Activated B cell treated with CpG ODN at 0.5 μM for 24 hours (primary cell): ENCODE data around the gene C2CD3. TPM values are rescaled to one million over a fixed set of nuclear protein-coding genes. Genes with fewer than 3 reads are reported as not detected.

Experiments
- ATAC-seq: fragments of 200-7000 bp; cut with Tn5 transposase; one replicate; pipeline ENCODE4 v1.10.0; 2021; ENCODE audit warnings: low read depth, mild to moderate bottlenecking, moderate library complexity
- CTCF ChIA-PET: fragments of 350-600 bp; sonication (Branson Sonifier 250); formaldehyde crosslinking; loops from one replicate; lab custom pipeline; 2021; ENCODE audit warnings: antibody characterized with exemption; lab: Charles Lee
- POLR2A ChIA-PET: fragments of 350-600 bp; sonication (Branson Sonifier 250); formaldehyde crosslinking; loops from one replicate; lab custom pipeline; 2021; ENCODE audit warnings: antibody characterized with exemption; lab: Charles Lee
- DNase-seq: peaks from one replicate; pipeline ENCODE4 v3.0.0; 2022
- H3K27ac Mint-ChIP-seq: one replicate; pipeline ENCODE4 v1.8.0; 2020; ENCODE audit warnings: mixed read lengths
- H3K27me3 Mint-ChIP-seq: one replicate; pipeline ENCODE4 v1.8.0; 2021; ENCODE audit warnings: mixed read lengths
- H3K36me3 Mint-ChIP-seq: one replicate; pipeline ENCODE4 v1.8.0; 2021; ENCODE audit warnings: low read depth, mixed read lengths
- H3K4me1 Mint-ChIP-seq: one replicate; pipeline ENCODE4 v1.8.0; 2021; ENCODE audit warnings: mixed read lengths
- H3K4me3 Mint-ChIP-seq: one replicate; pipeline ENCODE4 v1.8.0; 2020; ENCODE audit warnings: mild to moderate bottlenecking, mixed read lengths
- H3K9me3 Mint-ChIP-seq: one replicate; pipeline ENCODE4 v1.8.0; 2020; ENCODE audit warnings: mixed read lengths
- intact Hi-C: fragments of 100-400 bp; cut with micrococcal nuclease; formaldehyde crosslinking; loops from one replicate; pipeline ENCODE4 v1.15.1; 2024
- total RNA-seq: library from RNA; stranded (reverse); gene quantifications from 2 replicates; pipeline ENCODE4 v1.2.3, GENCODE V29; 2022
- TF ChIP-seq, protein P1 (sequence below): fragments of 200-600 bp; IDR thresholded peaks from one replicate; pipeline ENCODE4 v1.8.0; 2022; ENCODE audit warnings: antibody characterized with exemption, mild to moderate bottlenecking

The C2CD3 gene
- total RNA-seq, 1 donor from 2014 or later = 50.3 TPM

GRCh38 chr11:73965076-73965763, 205.6 kb downstream of the C2CD3 start:
- H3K27ac Mint-ChIP-seq = no peak overlapping the region
- DNase-seq = no peak
- H3K9me3 Mint-ChIP-seq = no peaks in the 10 kb centered on the region
- TF ChIP-seq, protein P1, sequence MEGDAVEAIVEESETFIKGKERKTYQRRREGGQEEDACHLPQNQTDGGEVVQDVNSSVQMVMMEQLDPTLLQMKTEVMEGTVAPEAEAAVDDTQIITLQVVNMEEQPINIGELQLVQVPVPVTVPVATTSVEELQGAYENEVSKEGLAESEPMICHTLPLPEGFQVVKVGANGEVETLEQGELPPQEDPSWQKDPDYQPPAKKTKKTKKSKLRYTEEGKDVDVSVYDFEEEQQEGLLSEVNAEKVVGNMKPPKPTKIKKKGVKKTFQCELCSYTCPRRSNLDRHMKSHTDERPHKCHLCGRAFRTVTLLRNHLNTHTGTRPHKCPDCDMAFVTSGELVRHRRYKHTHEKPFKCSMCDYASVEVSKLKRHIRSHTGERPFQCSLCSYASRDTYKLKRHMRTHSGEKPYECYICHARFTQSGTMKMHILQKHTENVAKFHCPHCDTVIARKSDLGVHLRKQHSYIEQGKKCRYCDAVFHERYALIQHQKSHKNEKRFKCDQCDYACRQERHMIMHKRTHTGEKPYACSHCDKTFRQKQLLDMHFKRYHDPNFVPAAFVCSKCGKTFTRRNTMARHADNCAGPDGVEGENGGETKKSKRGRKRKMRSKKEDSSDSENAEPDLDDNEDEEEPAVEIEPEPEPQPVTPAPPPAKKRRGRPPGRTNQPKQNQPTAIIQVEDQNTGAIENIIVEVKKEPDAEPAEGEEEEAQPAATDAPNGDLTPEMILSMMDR = no peak
- no peak overlapping the region for H3K4me3 Mint-ChIP-seq
- CTCF ChIA-PET = interaction anchor here (1.0 to 2.1 kb wide), 6 partner anchors 15 to 484 kb away, joined by 3 to 16 read pairs (median 6); no protein-coding TSS in a partner anchor
- ATAC-seq = no peak
- intact Hi-C loops = no loop called here
- H3K4me1 Mint-ChIP-seq = peaks cover 37% of the 10 kb centered on the region
- POLR2A ChIA-PET = interaction anchor here (10.5 kb wide), 1 partner anchor 16 kb away, joined by 234 read pairs; the partner anchor contains the start of gene UCP2
- H3K36me3 Mint-ChIP-seq = no peaks in the 10 kb centered on the region
- no peaks in the 10 kb centered on the region for H3K27me3 Mint-ChIP-seq

- Mint-ChIP-seq H3K4me1 (peaks cover 24% of the 10 kb centered on the region), H3K36me3 (no peaks in the 10 kb centered on the region), H3K9me3 (no peaks in the 10 kb centered on the region), H3K4me3 (no peak overlapping the region), H3K27me3 (no peaks in the 10 kb centered on the region), H3K27ac (no peak overlapping the region)
- intact Hi-C loops = loop anchor here (1.0 kb wide), 7 partner anchors 10 to 291 kb away; partner anchors contain the start of genes C2CD3 and PPME1
- no peak for ATAC-seq
- ChIA-PET CTCF (interaction anchor here (0.6 to 2.1 kb wide), 13 partner anchors 9 to 486 kb away, joined by 3 to 16 read pairs (median 4); partner anchors contain the start of genes C2CD3 and PPME1), POLR2A (interaction anchor here (0.6 to 10.5 kb wide), 6 partner anchors 10 to 207 kb away, joined by 3 to 234 read pairs (median 6); partner anchors contain the start of genes C2CD3, PPME1 and UCP2)
- TF ChIP-seq, protein P1 = no peak
- DNase-seq = no peak
Observed at GRCh38 chr11:73963861-73964260, 206.9 kb downstream of the C2CD3 start.

Other genes with a start within 250 kb of the C2CD3 start
- gene DNAJB13, start 220.0 kb downstream of the C2CD3 start, total RNA-seq = not detected in 2 replicates
- 424 and 458 TPM in 2 replicates for gene UCP2, start 188.2 kb downstream of the C2CD3 start, total RNA-seq
- 4.4 and 5.7 TPM in 2 replicates for gene UCP3, start 161.9 kb downstream of the C2CD3 start, total RNA-seq
- gene PPME1, start 287 bp upstream of the C2CD3 start, total RNA-seq = 12.4 and 17.3 TPM in 2 replicates
- not detected in 2 replicates for gene P4HA3, start 140.6 kb upstream of the C2CD3 start, total RNA-seq
- 3.5 and 3.8 TPM in 2 replicates for gene PGM2L1, start 227.4 kb upstream of the C2CD3 start, total RNA-seq